GM18499 (cell line): ENCODE results near the gene SEC61A2.
"Not testable (repeated sequence)": the region's sequence is repeated elsewhere in the genome, so short reads cannot be mapped to it uniquely, and the experiment has no call there.

Experiments used
- ATAC-seq: cut with Tn5 transposase; IDR thresholded peaks from one replicate; pipeline ENCODE4 v1.9.1; 2021; ENCODE audit warnings: moderate number of reproducible peaks; ENCODE audit not compliant: insufficient read depth, unreplicated experiment

The SEC61A2 gene

GRCh38 chr10:12129222-12130111, at the start of gene SEC61A2:
SEC61A2 (plus strand) TSS chr10:12129677; CDS start chr10:12129788, 111 bp downstream.
- peak; percentile 70 for ATAC-seq

GRCh38 chr10:12081470-12081869, 48.0 kb upstream of the SEC61A2 start:
- ATAC-seq = no peak

GRCh38 chr10:12081879-12082557, 47.5 kb upstream of the SEC61A2 start:
- ATAC-seq = no peak

- no peak for ATAC-seq
These were observed 40.6 kb upstream of the SEC61A2 start for GRCh38 chr10:12088919-12089318.

GRCh38 chr10:12091421-12091820, 38.1 kb upstream of the SEC61A2 start:
- ATAC-seq = no peak

GRCh38 chr10:12097361-12097760, 32.1 kb upstream of the SEC61A2 start:
- ATAC-seq = not testable (repeated sequence)

GRCh38 chr10:12097791-12098190, 31.7 kb upstream of the SEC61A2 start:
- ATAC-seq = no peak

GRCh38 chr10:12098966-12099365, 30.5 kb upstream of the SEC61A2 start:
- ATAC-seq = no peak

GRCh38 chr10:12103802-12104201, 25.7 kb upstream of the SEC61A2 start:
- ATAC-seq = no peak

- no peak for ATAC-seq
These were observed 21.7 kb upstream of the SEC61A2 start for GRCh38 chr10:12107781-12108180.

- ATAC-seq = no peak
These were observed 20.2 kb upstream of the SEC61A2 start for GRCh38 chr10:12109286-12109685.

GRCh38 chr10:12111528-12111927, 17.9 kb upstream of the SEC61A2 start:
- ATAC-seq = no peak

- no peak for ATAC-seq
These were observed 15.8 kb upstream of the SEC61A2 start for GRCh38 chr10:12113627-12114026.

- no peak for ATAC-seq
These were observed 7.8 kb upstream of the SEC61A2 start for GRCh38 chr10:12121673-12122072.

GRCh38 chr10:12130237-12130872, 878 bp downstream of the SEC61A2 start:
- peak; percentile 34 for ATAC-seq

GRCh38 chr10:12135631-12136030, 6.2 kb downstream of the SEC61A2 start:
- no peak for ATAC-seq

- ATAC-seq = no peak
These were observed 10.6 kb downstream of the SEC61A2 start for GRCh38 chr10:12140038-12140437.

GRCh38 chr10:12144538-12144937, 15.1 kb downstream of the SEC61A2 start:
- no peak for ATAC-seq

GRCh38 chr10:12150163-12150562, 20.7 kb downstream of the SEC61A2 start:
- ATAC-seq = no peak

- no peak for ATAC-seq
These were observed 25.0 kb downstream of the SEC61A2 start for GRCh38 chr10:12154516-12154915.
